NCI-H82 treated with DMSO at 0.1 percent for 48 hours (cell line): Measurements from ENCODE around the gene CFAP61.

ENCODE experiments used
- DNase-seq: peaks from one replicate; lab custom pipeline; 2025; ENCODE audit not compliant: unreplicated experiment; lab: John Stamatoyannopoulos, UW

CFAP61 gene

DNA sequence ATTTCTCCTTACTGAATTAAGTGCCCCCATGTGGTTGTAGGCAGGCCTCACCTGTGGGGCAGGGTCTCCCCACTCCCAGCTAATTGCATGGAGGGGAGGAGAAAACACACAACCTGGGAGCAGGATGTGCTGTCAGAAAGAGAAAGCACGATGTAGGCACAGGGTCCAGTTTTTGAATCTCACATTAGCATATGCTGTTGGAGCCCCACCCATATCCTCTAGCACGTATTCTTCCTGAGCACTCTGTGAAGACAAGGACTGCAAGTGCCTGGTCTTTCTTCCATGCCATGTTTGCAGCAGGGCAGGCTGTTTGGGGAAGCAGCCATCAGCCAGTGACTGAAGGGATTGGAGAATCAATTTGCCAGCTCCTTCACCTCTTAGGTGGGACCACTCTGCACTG lies 108.2 kb downstream of the CFAP61 start:
- DNase-seq, result no peak

DNA sequence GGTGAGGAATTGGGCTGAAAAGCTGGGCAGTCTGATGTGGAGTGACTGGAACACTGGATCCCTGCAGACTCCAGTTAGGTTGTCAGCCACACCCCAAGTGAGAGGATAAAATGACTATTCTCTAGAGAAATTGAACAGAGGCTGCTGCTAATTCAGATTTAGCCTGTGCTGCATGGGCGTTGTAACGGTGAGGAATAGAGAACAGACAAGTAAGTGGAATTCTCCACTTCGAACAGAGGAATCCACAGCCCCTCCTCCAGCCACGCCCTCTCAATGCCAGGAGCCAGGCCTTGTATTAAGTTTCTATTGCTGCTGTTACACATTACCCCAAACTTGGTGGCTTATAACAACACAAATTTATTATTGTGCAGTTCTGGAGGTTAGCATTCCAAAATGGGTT lies 109.3 kb downstream of the CFAP61 start:
- no peak for DNase-seq

DNA sequence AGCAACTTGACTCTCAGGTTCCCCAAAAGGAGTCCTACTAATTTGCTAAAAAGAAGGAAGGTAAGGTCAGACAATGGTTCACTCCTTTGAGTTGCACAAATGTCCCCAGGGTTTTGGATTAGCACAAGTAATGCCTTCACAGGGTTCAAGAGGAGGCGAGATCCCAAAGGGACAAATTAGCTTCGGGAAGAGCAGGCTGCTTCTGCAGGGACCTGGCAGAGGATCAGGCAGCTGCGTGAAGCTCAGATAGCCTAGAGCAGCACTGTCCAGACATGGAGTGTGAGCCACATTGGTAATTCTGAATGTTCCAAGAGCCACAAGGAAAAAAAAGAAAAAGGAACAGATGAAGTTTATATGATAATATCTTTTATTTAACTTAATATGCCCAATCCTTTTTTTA lies 115.4 kb downstream of the CFAP61 start:
- DNase-seq, result no peak

DNA sequence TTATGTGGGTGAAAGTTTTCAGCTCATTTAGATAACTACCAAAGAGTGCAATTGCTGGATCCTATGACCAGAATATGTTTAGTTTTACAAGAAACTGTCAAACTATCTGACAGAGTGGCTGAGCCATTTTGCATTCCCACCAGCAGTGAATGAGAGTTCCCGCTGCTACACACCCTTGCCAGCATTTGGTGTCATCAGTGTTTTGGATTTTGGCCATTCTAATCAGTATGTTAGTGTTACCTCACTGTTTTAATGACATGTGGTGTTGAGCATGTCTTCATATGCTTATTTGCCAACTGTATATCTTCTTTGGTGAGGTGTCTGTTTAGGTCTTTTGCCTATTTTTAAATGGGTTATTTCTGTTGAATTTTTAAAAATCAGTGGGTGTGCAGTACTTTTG lies 120.9 kb downstream of the CFAP61 start:
- no peak for DNase-seq

DNA sequence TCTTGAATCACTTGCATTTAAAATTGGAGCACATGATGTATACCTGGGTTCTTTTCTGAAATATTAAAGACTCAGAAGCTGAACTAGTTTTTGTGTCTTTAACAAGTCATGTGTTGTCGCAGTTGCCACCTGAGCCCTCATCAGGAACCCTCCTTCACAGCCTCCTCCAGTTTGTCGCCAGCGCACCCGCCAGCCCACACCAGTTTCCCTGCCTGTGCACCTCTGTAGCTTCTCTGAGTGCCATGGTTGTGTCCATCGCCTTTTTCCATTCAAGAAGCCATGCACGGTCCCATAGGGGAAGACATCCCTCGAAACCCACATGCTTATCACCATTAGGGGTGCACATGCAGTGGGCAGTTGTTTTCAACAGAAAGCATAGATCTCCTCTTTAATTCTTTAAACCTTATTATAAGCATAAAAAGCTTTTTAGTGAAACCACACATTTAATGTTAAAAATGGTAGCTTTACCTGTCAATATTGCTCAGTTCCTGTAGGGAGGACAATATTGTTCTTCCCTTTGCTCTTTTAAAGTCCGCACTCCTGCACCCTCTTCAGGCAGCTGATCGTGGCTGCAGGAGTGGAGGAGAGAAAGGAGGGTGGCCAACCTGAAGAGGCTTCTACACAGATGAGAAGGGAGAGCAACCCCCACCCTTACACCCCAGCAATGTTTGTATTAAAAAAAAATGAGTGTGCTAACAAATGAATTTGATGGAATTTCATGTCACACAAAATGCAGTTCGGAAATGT lies 121.9 kb downstream of the CFAP61 start:
- no peak for DNase-seq

DNA sequence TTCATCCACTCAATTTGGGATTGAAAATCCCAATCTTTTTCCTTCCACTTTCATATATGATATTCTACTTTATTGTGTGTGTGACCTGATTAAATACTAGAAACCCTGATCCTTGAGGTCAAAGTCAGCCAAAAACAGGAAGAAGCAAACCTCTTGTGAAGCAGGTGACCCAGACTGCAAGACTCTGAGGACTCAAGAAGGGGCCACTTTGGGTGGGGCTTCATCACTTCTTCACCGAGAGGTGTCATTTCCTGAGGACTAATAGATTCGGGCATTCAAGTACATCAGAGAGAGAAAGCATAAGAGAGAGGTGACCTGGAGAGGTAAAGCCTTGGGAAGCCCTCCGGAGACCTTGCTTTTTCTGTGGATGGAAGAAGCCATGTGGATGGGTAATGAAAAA lies 129.0 kb downstream of the CFAP61 start:
- DNase-seq, result no peak

DNA sequence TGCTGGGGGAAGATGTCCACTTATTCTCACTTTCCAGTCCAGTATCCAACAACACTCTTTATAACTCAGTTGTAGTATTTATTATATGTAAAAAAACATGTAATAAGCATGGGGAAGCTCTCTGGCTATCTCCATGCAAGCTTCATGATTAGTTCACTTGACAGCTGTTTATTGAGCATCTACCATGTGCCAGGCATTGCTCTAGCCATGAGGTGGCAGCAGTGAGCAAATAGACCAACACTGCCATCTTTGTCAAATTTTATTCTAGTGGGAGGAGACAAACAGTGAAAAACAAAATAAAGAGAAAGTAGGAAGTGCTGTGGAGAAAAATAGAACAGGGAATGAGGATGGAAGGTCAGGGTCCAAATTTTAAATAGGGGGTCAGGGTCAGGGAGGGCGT lies 131.8 kb downstream of the CFAP61 start:
- no peak for DNase-seq

DNA sequence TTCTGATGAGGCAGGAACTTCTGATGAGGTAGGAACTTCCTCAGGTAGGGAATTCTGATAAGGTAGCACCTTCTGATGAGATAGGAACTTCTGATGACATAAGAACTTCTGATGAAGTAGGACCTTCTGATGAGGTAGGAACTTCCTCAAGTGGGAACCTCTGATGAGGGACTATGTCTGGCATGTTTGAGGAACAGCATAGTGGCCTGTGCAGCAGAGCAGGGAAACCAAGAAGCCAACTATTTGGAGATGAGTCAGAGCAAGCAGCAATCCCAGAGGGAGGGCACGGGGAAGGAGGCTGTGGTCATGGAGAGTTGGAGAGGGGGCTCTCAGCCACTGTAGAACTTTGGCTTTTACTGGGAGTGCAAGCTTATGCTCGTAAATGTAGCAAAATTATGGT lies 132.4 kb downstream of the CFAP61 start:
- no peak for DNase-seq

DNA sequence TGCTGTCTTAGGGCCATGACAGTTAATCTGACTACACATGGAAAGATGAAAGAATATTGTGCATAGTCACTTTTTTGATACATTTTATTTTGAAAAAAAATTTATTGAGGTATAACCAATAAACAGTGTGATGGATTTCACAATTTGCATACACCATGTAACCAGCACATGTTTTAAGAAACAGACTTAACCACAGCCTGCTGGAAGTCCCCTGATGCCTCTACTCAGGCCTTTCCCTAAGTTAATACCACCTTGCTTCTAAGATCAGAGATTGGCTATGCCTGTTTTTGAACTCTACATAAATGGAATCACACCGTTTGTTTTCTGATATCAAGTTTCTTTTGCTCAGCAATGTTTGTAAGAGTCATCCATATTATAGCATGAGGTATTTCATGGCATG lies 136.3 kb downstream of the CFAP61 start:
- no peak for DNase-seq

DNA sequence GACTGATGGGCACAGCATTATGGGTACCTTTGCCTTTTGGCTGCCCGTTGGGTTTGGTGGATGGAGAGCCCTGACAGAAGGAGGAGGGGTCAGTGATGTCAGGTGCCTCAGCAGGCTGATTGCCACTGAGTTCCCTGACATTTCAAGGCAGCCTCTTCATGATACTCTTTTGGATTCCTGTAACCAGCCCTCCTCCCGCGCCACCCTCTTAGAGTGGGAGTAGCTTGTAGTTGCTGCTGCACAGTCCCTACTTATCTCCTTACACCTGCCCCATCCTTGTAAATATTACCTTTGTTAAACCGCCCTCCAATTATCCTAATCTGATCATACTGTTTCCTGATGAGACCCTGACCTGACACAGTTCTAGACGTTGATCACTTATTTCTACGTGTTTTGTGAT lies 140.0 kb downstream of the CFAP61 start:
- DNase-seq, result no peak

DNA sequence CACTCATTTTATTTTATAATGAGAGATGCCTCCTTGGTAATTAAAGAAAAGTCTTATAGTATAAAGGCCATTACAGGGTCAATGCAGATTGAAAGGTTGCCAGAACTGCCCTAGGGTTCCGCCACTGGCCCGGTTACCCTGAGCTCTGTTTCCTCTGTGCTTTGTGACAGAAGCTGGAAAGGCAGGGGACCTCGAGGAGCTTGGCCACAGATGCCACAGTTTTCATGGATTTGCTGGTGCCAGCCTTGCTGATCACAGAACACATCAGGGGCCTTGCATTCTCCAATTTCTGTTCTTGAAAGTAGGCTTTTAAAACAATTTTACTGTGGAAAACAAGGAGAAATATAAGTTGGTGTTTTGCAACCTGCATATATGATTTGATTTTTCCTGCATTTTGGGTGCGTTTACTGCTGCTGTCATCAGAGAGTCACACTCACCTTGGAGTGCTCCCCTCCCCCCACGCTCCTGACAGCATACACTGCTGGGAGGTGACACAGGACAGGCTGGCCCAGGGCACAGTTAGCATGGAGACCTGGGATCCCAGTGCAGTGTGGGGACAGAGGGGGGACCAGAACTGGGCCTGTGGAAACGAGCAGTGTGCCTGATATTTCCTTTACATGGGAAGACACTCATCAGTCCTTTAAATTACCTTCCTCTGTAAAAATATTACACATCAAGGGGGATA lies 142.8 kb downstream of the CFAP61 start:
- DNase-seq, result no peak

DNA sequence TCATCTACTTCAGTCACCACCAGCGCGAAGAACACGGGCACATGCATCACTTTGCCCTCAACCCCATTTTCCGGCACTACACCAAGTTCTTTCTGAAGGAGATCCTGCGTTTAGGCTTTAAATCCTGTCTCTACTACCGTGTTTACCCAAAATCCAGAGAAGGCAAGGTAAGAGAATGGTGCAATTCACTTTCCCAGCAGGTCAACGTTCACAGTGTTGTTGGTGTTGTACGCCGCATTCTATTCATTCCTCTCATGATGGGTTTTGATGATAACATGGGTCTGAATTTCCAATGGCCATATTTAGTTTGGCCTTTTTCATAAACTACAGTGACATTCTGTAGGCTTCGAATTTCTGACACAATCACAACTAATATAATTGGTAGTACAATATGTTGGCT lies 144.3 kb downstream of the CFAP61 start:
- no peak for DNase-seq

DNA sequence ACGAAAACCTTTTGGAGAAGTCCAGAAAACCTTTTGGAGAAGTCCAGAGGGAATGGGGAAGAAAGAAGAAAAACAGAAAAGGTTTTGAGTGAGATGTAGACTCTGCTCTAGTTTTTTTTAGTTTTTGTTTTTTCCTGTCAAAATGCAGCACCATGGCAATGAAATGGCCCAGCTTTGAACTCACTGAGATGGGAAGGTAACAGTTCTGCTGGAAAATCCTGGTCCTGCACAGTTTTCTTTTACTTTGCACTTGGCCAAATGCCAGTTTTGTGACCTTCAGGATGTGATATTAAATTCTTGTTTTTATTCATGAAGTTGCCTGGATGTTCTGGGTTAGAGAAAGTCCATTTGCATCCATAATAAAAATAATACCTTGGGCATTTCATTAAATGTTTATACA lies 145.7 kb downstream of the CFAP61 start:
- DNase-seq, result no peak

DNA sequence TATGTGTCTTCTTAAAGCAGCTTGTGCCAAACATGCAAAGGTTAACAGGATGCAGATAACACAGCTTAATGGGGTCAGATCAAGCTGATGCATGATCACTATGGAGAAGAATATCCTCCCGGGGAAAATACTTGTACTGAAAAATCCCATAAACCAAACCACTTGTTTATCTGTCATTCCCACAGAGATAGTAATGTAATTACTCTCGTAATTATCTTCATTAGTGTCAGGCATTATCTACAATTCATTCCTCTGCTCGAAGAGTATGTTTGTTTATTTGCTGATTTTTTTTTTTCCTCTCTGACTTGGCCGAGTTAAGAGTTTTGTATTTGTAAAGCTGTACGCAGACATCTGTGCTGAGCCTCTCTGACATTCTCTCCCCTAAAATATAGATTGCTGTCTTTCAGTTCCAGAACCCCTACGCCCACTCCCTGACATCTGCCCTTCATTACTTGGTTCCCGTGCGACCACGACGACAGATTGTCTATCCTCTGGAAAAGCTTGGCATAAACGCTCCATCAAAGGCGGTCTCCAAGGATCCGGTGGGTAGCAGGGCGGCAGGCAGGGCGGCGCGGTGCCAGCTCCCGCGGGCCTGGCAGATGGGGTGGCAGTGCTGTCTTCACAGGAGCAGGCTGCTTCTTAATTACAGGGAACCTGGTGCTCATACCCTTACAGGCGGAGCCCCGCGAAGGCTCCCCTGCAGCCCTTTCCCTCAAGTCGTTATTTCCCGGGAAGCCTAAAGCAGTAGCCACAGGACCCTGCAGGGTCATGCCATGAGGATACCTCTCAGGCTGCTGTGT lies 147.2 kb downstream of the CFAP61 start:
- peak; percentile 74 for DNase-seq

DNA sequence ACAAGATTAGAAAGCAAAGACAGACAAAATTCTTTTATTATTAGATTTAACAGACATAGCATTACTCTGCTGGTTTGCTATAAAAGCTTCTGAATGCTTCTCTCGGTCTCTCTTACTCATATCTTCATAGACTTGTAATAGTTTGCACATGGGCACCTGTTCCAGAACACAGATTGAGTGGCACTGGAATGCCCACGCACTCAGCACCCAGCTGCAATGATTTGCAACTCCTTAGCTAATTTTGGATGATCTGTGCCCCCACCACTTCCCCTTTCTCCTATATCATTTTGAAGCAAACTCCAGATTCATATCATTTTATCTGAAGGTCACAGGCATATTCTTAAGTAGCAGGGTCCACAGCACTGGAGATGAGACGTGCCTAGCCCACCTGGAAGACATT lies 148.8 kb downstream of the CFAP61 start:
- DNase-seq, result no peak

DNA sequence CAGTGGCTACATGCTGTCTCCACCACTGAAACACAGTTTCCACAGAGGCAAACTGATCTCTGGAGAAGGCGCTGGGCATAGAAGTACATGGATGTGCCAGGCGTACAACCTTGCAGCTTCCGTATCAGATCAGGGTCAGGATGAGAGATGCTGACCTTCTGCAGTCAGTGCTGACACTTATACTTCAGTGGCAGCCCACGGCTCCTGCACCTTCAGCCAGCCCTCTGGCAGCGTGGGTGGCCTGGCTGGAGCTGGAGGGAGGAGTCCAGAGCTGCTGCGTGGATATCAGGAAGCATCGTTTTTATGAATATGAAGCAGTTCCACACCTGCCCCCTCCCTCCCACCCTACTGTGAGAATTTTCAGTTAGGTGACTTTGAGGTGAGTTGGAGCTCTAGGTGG lies 149.3 kb downstream of the CFAP61 start:
- DNase-seq, result no peak

DNA sequence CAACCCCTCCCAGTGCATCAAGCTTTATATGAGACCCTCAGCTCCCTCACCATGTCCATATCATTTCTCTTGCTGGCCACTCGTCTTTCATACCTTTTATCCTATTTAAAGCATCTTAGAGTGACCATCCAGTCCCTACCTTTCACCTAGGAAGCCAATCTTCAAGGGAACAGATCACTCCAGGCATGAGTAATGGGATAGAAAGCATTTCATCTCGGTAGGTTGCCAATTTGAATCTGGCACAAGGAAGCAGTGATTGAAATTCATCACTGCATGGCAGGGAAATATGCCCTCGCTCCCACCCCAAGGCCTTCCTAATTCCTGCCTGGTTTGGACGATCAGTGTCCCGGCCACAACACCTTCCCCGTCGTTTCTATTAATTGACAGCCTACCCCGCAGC lies 150.4 kb downstream of the CFAP61 start:
- DNase-seq, result no peak

DNA sequence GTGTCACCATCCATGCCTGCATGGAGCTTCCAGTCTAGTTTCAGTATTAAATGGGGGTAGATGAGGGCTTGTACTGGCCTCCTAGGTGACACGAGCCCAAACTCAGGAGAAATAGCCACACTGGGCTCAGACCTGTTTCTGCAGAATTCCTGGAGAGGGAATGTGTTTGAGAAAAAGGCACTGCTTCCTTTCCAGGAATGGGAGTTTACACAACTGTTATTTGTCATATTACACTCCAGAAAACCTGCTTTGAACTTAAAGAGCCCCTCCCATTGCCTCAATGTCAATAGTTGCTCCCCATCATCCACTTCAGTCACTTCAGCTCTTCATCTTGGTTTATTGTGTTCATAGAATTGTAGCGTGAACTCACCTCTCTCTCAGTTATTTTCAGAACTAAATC lies 151.5 kb downstream of the CFAP61 start:
- DNase-seq, result no peak

DNA sequence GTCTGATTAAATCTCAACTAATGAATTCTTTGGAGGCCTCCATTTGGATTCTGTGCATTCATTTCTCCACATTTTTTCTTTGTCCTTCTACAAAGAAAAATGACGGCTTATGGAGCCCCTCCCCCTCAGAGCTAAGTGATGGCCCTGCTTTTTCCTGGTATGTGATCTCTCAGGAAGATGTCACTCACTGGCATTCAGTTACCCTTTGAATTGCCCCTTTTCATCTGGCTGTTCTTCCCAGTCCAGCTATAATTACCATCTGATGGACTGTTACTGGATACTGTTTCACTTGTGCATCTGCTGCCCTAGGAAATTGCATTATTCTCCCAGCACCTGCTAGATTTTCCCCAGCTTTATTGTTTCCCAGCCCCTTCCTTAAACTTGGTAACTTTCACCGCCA lies 151.9 kb downstream of the CFAP61 start:
- peak; percentile 67 for DNase-seq

DNA sequence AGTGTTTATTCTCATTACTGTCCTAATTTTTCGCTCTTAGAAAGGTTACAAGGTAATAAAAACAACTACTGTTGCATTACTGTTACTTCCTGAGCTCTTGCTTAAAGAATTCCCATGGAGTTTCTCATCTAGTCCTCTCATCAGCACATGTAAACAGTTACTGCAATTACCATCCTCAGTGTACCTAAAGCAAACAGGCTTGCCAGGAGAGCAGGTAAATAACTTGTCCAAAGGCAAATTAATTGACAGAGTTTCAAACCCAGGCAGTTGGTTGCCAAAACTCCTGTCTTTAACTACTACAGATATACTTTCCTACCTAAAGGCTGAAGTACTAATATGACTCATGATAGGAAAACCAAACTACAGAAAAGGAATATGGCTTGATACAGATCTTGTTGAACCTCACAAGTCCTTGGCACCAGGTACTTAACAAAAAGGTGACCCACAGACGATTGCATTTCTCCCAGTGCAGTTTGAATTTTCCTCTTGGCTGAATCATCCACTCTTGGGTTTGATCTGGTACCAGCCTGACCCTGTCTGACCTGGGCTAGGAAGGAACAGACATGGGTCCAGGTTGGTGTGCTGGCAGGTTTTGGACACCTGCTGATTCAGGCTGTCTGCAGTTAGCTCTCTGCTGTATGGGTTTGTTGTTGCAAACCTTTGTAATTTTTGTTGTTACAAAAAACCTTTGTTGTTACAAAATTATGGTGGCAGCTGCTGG lies 153.0 kb downstream of the CFAP61 start:
- DNase-seq, result no peak

DNA sequence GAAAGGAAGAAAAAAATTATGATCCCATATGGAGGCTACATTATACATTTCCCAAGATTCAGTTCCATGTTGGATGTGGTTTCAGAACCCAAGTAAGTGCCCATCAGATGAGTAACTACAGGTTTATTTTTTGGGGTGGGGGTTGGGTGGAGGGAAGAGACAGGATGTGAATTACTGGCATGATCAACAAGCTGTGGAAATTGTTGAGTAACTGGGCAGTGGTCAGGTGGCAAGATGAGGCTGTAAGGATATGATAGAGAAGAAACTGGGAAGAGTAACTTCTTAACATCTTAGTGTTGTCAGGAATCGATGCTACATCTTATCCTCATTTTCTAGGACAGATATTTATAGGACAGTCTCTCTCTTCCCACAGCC lies 153.5 kb downstream of the CFAP61 start:
- DNase-seq, result no peak

DNA sequence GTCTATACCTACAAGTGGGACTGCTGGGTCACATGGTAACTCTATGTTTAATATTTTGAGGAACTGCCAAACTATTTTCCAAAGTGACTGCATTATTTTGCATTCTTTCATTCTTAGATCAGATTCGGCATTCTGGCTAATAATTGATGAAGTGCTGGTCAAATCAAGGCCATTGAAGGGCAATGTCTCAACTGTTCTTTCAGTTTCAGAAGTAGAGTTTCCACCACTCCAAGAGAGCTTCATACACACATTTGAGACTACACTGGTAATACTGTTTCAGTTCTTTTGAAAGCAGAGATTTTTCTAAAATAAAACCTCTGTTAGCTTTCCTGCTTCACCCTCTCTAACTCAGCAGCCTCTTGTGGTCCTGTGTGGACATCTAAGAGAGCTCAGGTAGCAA lies 154.5 kb downstream of the CFAP61 start:
- DNase-seq, result no peak
